ENCODE results near the gene LRRC4C.

DNA sequence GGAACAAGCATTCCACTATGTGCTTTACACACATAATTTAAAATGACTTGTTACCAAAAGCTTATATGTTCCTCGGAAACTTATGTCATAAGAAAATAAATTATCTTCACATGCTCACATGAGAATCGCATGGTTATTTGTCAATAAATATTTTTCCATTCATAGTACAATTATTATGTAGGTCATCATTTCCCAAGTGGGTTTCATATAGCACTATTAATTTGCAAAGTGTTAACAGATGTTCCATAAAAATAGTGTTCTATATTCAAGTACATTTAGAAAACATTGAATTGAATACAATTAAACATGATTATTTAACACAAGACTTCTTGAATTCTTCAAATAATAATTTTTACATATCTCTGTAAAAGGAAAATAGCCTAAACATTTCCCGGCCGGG is 23.9 kb downstream of the LRRC4C start:
- TF ChIP-seq, protein P1, sequence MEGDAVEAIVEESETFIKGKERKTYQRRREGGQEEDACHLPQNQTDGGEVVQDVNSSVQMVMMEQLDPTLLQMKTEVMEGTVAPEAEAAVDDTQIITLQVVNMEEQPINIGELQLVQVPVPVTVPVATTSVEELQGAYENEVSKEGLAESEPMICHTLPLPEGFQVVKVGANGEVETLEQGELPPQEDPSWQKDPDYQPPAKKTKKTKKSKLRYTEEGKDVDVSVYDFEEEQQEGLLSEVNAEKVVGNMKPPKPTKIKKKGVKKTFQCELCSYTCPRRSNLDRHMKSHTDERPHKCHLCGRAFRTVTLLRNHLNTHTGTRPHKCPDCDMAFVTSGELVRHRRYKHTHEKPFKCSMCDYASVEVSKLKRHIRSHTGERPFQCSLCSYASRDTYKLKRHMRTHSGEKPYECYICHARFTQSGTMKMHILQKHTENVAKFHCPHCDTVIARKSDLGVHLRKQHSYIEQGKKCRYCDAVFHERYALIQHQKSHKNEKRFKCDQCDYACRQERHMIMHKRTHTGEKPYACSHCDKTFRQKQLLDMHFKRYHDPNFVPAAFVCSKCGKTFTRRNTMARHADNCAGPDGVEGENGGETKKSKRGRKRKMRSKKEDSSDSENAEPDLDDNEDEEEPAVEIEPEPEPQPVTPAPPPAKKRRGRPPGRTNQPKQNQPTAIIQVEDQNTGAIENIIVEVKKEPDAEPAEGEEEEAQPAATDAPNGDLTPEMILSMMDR (conservative IDR thresholded peaks at IDR 0.05 in 1 of 2, IDR thresholded peaks at IDR 0.05 in 1 of 2; ENCODE audit: extremely low read depth in 1 of 2, insufficient read depth in 1 of 2, low read depth in 1 of 2, low read length in 2 of 2), result no peak
- no peak for TF ChIP-seq EZH2 (IDR thresholded peaks at IDR 0.05; ENCODE audit: borderline replicate concordance, low read length)
